H1 (cell line): Measurements from ENCODE around the gene SNCAIP. TPM values are rescaled to one million over a fixed set of nuclear protein-coding genes. Genes with fewer than 3 reads are reported as not detected.

ENCODE experiments used
- CBX8 ChIP-seq: fragments of 300-800, 300-1000 bp; sonication (generic); IDR thresholded peaks from 2 replicates; pipeline ENCODE4 v1.7.1; 2016; ENCODE audit warnings: low read depth, low read length, borderline replicate concordance
- KDM5A ChIP-seq: fragments of 200-600 bp; IDR thresholded peaks from 2 replicates; pipeline ENCODE4 v1.7.1; 2012; ENCODE audit warnings: mild to moderate bottlenecking, low read length, inconsistent platforms, mixed read lengths
- PHF8 ChIP-seq: fragments of 200-600 bp; sonication (generic); conservative IDR thresholded peaks from 2 replicates; pipeline ENCODE4 v1.7.1; 2012; ENCODE audit warnings: low read depth, mild to moderate bottlenecking, inconsistent platforms, low read length, moderate library complexity
- SIRT6 ChIP-seq: IDR thresholded peaks from one replicate; pipeline ENCODE4 v1.7.1; 2012; ENCODE audit warnings: low read length, inconsistent platforms
- SIX5 ChIP-seq: IDR thresholded peaks from 2 replicates; pipeline ENCODE4 v1.6.1; 2011; ENCODE audit warnings: mild to moderate bottlenecking, low read depth, low read length
- TBP ChIP-seq: IDR thresholded peaks from 2 replicates; pipeline ENCODE4 v1.6.1; 2011; ENCODE audit warnings: low read depth, low read length, improper control_type of control experiment
- YY1 ChIP-seq: IDR thresholded peaks from 2 replicates; pipeline ENCODE4 v1.6.1; 2011; ENCODE audit warnings: low read depth, mild to moderate bottlenecking, low read length
- polyA plus RNA-seq, 7 experiments: library from polyadenylated mRNA; depleted of rRNA in 3 of 7; stranded (reverse) in 5 of 7; unstranded in 2 of 7; fragments of >200 nt in 5 of 7; fragments of 200-250 nt in 2 of 7; gene quantifications; 1 replicate in 5 of 7; 2 replicates in 1 of 7; 4 replicates in 1 of 7; pipeline versions ENCODE4 v1.2.1 to v1.2.3, GENCODE V29; 2011 to 2013; ENCODE audit warnings: missing spikeins in 2 of 7, mixed read lengths in 2 of 7
- total RNA-seq: library from RNA; stranded (reverse); fragmentation: NEBNext Ultra II Directional; extraction: Animal tissue kit (Norgen Biotek cat#: 25700); gene quantifications from 2 replicates; pipeline ENCODE4 v1.2.1, GENCODE V29; 2021

Gene SNCAIP
- total and polyA plus RNA-seq, 2 of the 8 experiments (the other 6 are each of a cell fraction or from before 2014, with no cell fraction given) = 3.9 to 9.0 TPM

DNA sequence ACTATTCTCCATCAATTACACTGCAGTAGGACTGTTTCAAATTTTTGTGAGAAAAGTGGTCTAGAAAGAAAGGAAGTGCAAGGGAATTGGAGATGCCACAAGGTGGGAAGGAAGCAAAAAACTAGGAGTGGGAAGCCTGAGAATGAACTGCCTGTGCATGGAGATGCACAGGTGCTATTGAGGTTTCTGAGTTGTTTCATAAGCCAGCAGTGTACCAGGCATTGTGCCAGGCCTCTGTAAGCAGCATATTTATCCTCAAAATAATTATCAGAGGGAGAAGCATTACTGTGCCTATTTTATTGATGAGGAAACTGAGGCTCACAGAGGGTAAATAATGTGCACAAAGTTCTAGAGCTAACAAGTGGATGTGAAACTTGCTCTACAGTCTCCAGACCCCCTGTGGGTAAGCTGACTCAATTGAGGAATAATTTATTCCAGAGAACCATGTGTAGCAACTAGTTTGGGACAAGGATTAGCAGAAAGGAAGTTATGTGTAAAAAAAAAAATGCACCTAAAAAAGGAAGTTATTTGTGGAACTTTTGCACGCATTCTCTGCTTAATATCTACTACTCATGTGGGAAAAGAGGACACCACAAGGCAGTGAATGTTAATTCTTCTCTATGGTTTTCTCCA lies 96.7 kb downstream of the SNCAIP start (continued):
- no peak for TF ChIP-seq KDM5A
- no peak for TF ChIP-seq CBX8
- no peak for TF ChIP-seq SIRT6
- no peak for TF ChIP-seq SIX5
- TF ChIP-seq TBP = no peak
- no peak for TF ChIP-seq PHF8
- no peak for TF ChIP-seq YY1
